HG02938 (cell line): ENCODE measurements around the gene SLC17A9.
A peak's percentile ranks its signal among the peaks of the same experiment; 100 is the strongest.

Source experiments
- ATAC-seq: cut with Tn5 transposase; IDR thresholded peaks from one replicate; pipeline ENCODE4 v1.9.1; 2021; ENCODE audit warnings: mild to moderate bottlenecking, moderate library complexity; ENCODE audit not compliant: unreplicated experiment

The SLC17A9 gene

GRCh38 chr20:62967149-62967501, 14.6 kb downstream of the SLC17A9 start:
- ATAC-seq, result no peak

- ATAC-seq, result no peak
Measured at GRCh38 chr20:62967628-62968351, 15.3 kb downstream of the SLC17A9 start.

- ATAC-seq, result no peak
Measured at GRCh38 chr20:62968378-62969178, 16.1 kb downstream of the SLC17A9 start.

- no peak for ATAC-seq
Measured at GRCh38 chr20:62969179-62969760, 16.8 kb downstream of the SLC17A9 start.

- ATAC-seq, result no peak
Measured at GRCh38 chr20:62969939-62970306, 17.4 kb downstream of the SLC17A9 start.

- ATAC-seq, result no peak
Measured at GRCh38 chr20:62970307-62971210, 18.1 kb downstream of the SLC17A9 start.

- no peak for ATAC-seq
Measured at GRCh38 chr20:62971211-62971949, 18.9 kb downstream of the SLC17A9 start.

- ATAC-seq, result no peak
Measured at GRCh38 chr20:62971950-62972844, 19.7 kb downstream of the SLC17A9 start.

GRCh38 chr20:62972845-62973745, 20.6 kb downstream of the SLC17A9 start:
- no peak for ATAC-seq

GRCh38 chr20:62975251-62975760, 22.8 kb downstream of the SLC17A9 start:
- no peak for ATAC-seq

GRCh38 chr20:62975812-62976508, 23.5 kb downstream of the SLC17A9 start:
- ATAC-seq, result no peak

GRCh38 chr20:62976886-62977285, 24.4 kb downstream of the SLC17A9 start:
- ATAC-seq, result no peak

GRCh38 chr20:62977613-62978560, 25.4 kb downstream of the SLC17A9 start:
- ATAC-seq, result peak; percentile 65

GRCh38 chr20:62978561-62978943, 26.0 kb downstream of the SLC17A9 start:
- ATAC-seq, result no peak

GRCh38 chr20:62979310-62979709, 26.8 kb downstream of the SLC17A9 start:
- ATAC-seq, result no peak

- no peak for ATAC-seq
Measured at GRCh38 chr20:62979876-62980373, 27.4 kb downstream of the SLC17A9 start.
